K562 (cell line): ENCODE results near the gene ATL1. TPM values are rescaled to one million over a fixed set of nuclear protein-coding genes. Genes with fewer than 3 reads are reported as not detected.

ENCODE experiments used
- ATAC-seq: fragments of 200-7000 bp; cut with Tn5 transposase; 3 replicates; pipeline ENCODE4 v1.9.1; 2020; ENCODE audit warnings: moderate library complexity
- BruUV-seq: library from RNA; stranded (reverse); fragments of 400-500 nt; replicated peaks from 2 replicates; lab custom pipeline; 2021; lab: Mats Ljungman, UMichigan
- CTCF ChIA-PET: fragments of 300-600 bp; formaldehyde crosslinking; extraction: SDS; loops from one replicate; lab custom pipeline; 2021; ENCODE audit warnings: low intra/inter-chr PET ratio; lab: Yijun Ruan, JAX
- POLR2A ChIA-PET: fragments of 300-600, 350-650 bp; sonication (Branson Sonifier 250); formaldehyde crosslinking; extraction: SDS; loops from one replicate; lab custom pipeline; 2021; ENCODE audit warnings: antibody characterized with exemption, inconsistent platforms; lab: Yijun Ruan, JAX
- DNase-seq, 4 experiments: peaks; one replicate each; pipeline versions ENCODE4 v3.0.0 to v3.0.0-alpha.2; 2011 to 2018; ENCODE audit warnings: low spot score in 3 of 4, mixed read lengths in 3 of 4; ENCODE audit errors: extremely low read depth in 1 of 4
- FAIRE-seq: peaks from 2 replicates; lab custom pipeline; 2011; peaks lifted over from hg19 to GRCh38; lab: Jason Lieb, UNC
- H2AFZ ChIP-seq: 2 replicates; pipeline ENCODE4 v1.6.0; 2011; ENCODE audit warnings: low read depth, low read length, control low read depth, inconsistent platforms
- H3K27ac ChIP-seq: fragments of 200-600 bp; 3 replicates; pipeline ENCODE4 v1.8.0; 2011; ENCODE audit warnings: low read depth, mild to moderate bottlenecking, control low read depth, inconsistent platforms, low read length, moderate library complexity, mixed read lengths; ENCODE audit errors: extremely low read depth
- H3K27me3 ChIP-seq, 2 experiments: fragments of 300-600 bp in 1 of 2; 2 replicates in 1 of 2; 3 replicates in 1 of 2; pipeline versions ENCODE4 v1.6.0 to v1.8.0; 2011; ENCODE audit warnings: inconsistent platforms in 2 of 2, low read length in 2 of 2, mild to moderate bottlenecking in 1 of 2, mixed read lengths in 1 of 2, moderate library complexity in 1 of 2; ENCODE audit not compliant: control insufficient read depth in 2 of 2, insufficient read depth in 2 of 2
- H3K36me3 ChIP-seq: fragments of 300-600 bp; 3 replicates; pipeline ENCODE4 v1.8.0; 2011; ENCODE audit warnings: mild to moderate bottlenecking, low read length, inconsistent platforms; ENCODE audit not compliant: control insufficient read depth, insufficient read depth
- H3K4me1 ChIP-seq, 2 experiments: fragments of 200-600 bp in 1 of 2; replicated peaks in 1 of 2; 2 replicates in 1 of 2; 3 replicates in 1 of 2; pipeline versions ENCODE4 v1.5.1 to v1.8.0; 2011; ENCODE audit warnings: inconsistent platforms in 2 of 2, low read length in 2 of 2, mild to moderate bottlenecking in 1 of 2, mixed read lengths in 1 of 2, moderate library complexity in 1 of 2; ENCODE audit not compliant: control insufficient read depth in 2 of 2, insufficient read depth in 2 of 2
- H3K4me2 ChIP-seq: 2 replicates; pipeline ENCODE4 v1.6.1; 2011; ENCODE audit warnings: low read length, control low read depth, inconsistent platforms, mixed read lengths; ENCODE audit not compliant: insufficient read depth
- H3K4me3 ChIP-seq: fragments of 200-600 bp; sonication (generic), shearing (Covaris generic); 2 replicates; pipeline ENCODE4 v1.5.1; 2016; ENCODE audit warnings: control low read depth, inconsistent platforms
- H3K79me2 ChIP-seq: fragments of 200-600 bp; 3 replicates; pipeline ENCODE4 v1.8.0; 2011; ENCODE audit warnings: low read length, inconsistent platforms; ENCODE audit not compliant: control insufficient read depth, insufficient read depth
- H3K9ac ChIP-seq, 2 experiments: 2 replicates each; pipeline versions ENCODE4 v1.6.0 to v1.6.1; 2011; ENCODE audit warnings: low read depth in 2 of 2, low read length in 2 of 2, control low read depth in 1 of 2, inconsistent platforms in 1 of 2, mild to moderate bottlenecking in 1 of 2, mixed read lengths in 1 of 2; ENCODE audit not compliant: insufficient read depth in 1 of 2
- H3K9me1 ChIP-seq: one replicate; pipeline ENCODE4 v1.6.0; 2011; ENCODE audit warnings: inconsistent platforms, mild to moderate bottlenecking, low read length, moderate library complexity; ENCODE audit not compliant: control insufficient read depth, insufficient read depth
- H3K9me3 ChIP-seq: replicated peaks from 2 replicates; pipeline ENCODE4 v1.5.1; 2011; ENCODE audit warnings: low read depth, low read length, inconsistent platforms; ENCODE audit not compliant: control insufficient read depth, insufficient read depth
- H4K20me1 ChIP-seq: replicated peaks from 2 replicates; pipeline ENCODE4 v1.6.1; 2011; ENCODE audit warnings: low read length, inconsistent platforms, mixed read lengths; ENCODE audit not compliant: control insufficient read depth, insufficient read depth
- DIDO1 ChIP-seq: fragments of 450-650 bp; IDR thresholded peaks from 2 replicates; pipeline ENCODE4 v1.6.1; 2016; ENCODE audit warnings: low read depth, missing biosample characterization, missing genetic modification characterization
- SIN3B ChIP-seq: fragments of 450-650 bp; IDR thresholded peaks from 2 replicates; pipeline ENCODE4 v1.6.1; 2017; ENCODE audit warnings: low read depth, mild to moderate bottlenecking, moderate library complexity
- WGBS: fragments of 100-300 bp; shearing (Covaris generic); methylation state at CpG from one replicate; pipeline ENCODE4 v1.1.6; 2016; ENCODE audit warnings: low coverage, mixed read lengths; ENCODE audit not compliant: insufficient coverage; ENCODE audit errors: missing lambda C conversion rate; 5-methylcytosine and 5-hydroxymethylcytosine counted together
- in situ Hi-C: fragments of 300-500 bp; cut with MboI; formaldehyde crosslinking; loops from 4 replicates; pipeline ENCODE4 v1.15.0; 2018; ENCODE audit warnings: inconsistent platforms, mixed read lengths
- intact Hi-C: fragments of 100-400 bp; cut with micrococcal nuclease; formaldehyde crosslinking; loops from 2 replicates; pipeline ENCODE4 v1.14.2; 2022
- polyA plus RNA-seq, 8 experiments: library from polyadenylated mRNA; depleted of rRNA in 4 of 8; stranded (reverse) in 5 of 8; unstranded in 3 of 8; fragments of >200 nt; fragmentation: Nextera tagmentation in 2 of 8; fragmentation: Illumina TruSeq in 1 of 8; extraction: Ambion mirVana in 2 of 8; extraction: Trizol in 1 of 8; gene quantifications; 2 replicates each; pipeline versions ENCODE4 v1.2.1 to v1.2.3, GENCODE V29; 2011 to 2014; ENCODE audit warnings: inconsistent platforms in 1 of 8, missing spikeins in 1 of 8
- total RNA-seq, 7 experiments: library from RNA; depleted of rRNA in 6 of 7; stranded (reverse); fragments of >200 nt in 6 of 7; fragmentation: Illumina TruSeq in 2 of 7; extraction: Trizol in 2 of 7; gene quantifications; 2 replicates each; pipeline versions ENCODE4 v1.2.1 to v1.2.3, GENCODE V29; 2011 to 2021; ENCODE audit warnings: low replicate concordance in 1 of 7
- TF ChIP-seq, protein P1 (sequence below), 2 experiments: fragments of 450-650 bp; IDR thresholded peaks; 2 replicates each; pipeline ENCODE4 v1.6.1; 2018; ENCODE audit warnings: mild to moderate bottlenecking in 2 of 2, low read depth in 1 of 2; ENCODE audit not compliant: partially characterized antibody in 2 of 2

ATL1 gene
- total and polyA plus RNA-seq, 9 of the 15 experiments (the other 6 are each of a cell fraction or from before 2014, with no cell fraction given) = 0.04 to 0.16 (median 0.07) TPM; not detected in 4

- TF ChIP-seq, protein P1, sequence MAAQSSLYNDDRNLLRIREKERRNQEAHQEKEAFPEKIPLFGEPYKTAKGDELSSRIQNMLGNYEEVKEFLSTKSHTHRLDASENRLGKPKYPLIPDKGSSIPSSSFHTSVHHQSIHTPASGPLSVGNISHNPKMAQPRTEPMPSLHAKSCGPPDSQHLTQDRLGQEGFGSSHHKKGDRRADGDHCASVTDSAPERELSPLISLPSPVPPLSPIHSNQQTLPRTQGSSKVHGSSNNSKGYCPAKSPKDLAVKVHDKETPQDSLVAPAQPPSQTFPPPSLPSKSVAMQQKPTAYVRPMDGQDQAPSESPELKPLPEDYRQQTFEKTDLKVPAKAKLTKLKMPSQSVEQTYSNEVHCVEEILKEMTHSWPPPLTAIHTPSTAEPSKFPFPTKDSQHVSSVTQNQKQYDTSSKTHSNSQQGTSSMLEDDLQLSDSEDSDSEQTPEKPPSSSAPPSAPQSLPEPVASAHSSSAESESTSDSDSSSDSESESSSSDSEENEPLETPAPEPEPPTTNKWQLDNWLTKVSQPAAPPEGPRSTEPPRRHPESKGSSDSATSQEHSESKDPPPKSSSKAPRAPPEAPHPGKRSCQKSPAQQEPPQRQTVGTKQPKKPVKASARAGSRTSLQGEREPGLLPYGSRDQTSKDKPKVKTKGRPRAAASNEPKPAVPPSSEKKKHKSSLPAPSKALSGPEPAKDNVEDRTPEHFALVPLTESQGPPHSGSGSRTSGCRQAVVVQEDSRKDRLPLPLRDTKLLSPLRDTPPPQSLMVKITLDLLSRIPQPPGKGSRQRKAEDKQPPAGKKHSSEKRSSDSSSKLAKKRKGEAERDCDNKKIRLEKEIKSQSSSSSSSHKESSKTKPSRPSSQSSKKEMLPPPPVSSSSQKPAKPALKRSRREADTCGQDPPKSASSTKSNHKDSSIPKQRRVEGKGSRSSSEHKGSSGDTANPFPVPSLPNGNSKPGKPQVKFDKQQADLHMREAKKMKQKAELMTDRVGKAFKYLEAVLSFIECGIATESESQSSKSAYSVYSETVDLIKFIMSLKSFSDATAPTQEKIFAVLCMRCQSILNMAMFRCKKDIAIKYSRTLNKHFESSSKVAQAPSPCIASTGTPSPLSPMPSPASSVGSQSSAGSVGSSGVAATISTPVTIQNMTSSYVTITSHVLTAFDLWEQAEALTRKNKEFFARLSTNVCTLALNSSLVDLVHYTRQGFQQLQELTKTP (IDR thresholded peaks at IDR 0.05; ENCODE audit: low read depth in 1 of 2, partially characterized antibody in 2 of 2) = no peak
- TF ChIP-seq DIDO1 (tag) (no peak), SIN3B (no peak)
- Histone ChIP-seq H3K9me3 (no peaks in the 10 kb centered on the region), H3K4me1 (peaks cover 12 to 13% of the 10 kb centered on the region in 2 experiments; a peak in 4 of 5 replicates), H3K9me1 (no peaks in the 10 kb centered on the region), H3K27me3 (no peaks in the 10 kb centered on the region), H3K79me2 (peaks cover 90% of the 10 kb centered on the region), H3K4me3 (no peak overlapping the region), H2AFZ (no peak overlapping the region), H3K9ac (no peak overlapping the region), H3K4me2 (no peak overlapping the region), H3K36me3 (peaks cover 18% of the 10 kb centered on the region; the same call in 2 of the 3 replicates), H4K20me1 (0 out of 2 replicates have a peak, but pooled peaks cover 7% of the 10 kb centered on the region), H3K27ac (no peak overlapping the region)
- FAIRE-seq (no peak), DNase-seq (no peak), ATAC-seq (no peak)
- intact Hi-C loops (no loop called here), in situ Hi-C loops (loop anchor here (10.0 to 25.0 kb wide), 2 partner anchors 203 to 666 kb away; partner anchors contain the start of gene NEMF)
- WGBS = 100% methylated on average over 1 of the region's 1 CpG
- BruUV-seq = no TSS peak
- ChIA-PET CTCF (no interaction called here), POLR2A (no interaction called here)
Observed at GRCh38 chr14:50528000-50528399, 31.9 kb upstream of the ATL1 start.
